ENCODE data around the gene FABP2. TPM values are rescaled to one million over a fixed set of nuclear protein-coding genes. Genes with fewer than 3 reads are reported as not detected.
"Not testable (repeated sequence)": the region's sequence is repeated elsewhere in the genome, so short reads cannot be mapped to it uniquely, and the experiment has no call there.

The FABP2 gene
- polyA plus RNA-seq, 1 experiment, result not detected

DNA sequence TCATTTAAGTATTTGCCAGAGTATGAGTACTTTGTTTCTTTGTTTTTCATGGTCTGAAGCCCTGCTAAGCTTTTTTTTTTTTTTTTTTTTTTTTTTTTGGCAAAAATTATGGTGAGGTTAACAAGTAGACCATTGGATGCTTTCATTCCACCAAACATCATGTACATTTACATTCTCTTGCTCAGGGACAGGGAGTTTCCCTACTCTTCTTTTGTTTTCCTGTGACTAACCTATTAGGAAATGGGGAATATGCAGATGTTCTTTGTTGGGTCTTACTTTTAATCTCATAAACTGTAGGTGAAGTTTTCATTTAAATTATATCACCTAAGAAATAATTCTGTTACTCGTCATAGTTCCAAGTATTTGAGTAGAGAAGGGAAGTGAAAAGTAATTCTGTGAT, 26.2 kb upstream of the FABP2 start:
- CTCF ChIA-PET; DNase-seq (ENCODE audit: low read depth, low spot score); H3K27ac ChIP-seq (ENCODE audit: low read depth, low read length); POLR2A ChIA-PET; H3K27me3 ChIP-seq (ENCODE audit: control insufficient read depth, insufficient read depth, low read length); H3K4me3 ChIP-seq (ENCODE audit: low read depth, low read length); H3K9me3 ChIP-seq (ENCODE audit: control insufficient read depth, insufficient read depth, low read length): not testable (repeated sequence)

DNA sequence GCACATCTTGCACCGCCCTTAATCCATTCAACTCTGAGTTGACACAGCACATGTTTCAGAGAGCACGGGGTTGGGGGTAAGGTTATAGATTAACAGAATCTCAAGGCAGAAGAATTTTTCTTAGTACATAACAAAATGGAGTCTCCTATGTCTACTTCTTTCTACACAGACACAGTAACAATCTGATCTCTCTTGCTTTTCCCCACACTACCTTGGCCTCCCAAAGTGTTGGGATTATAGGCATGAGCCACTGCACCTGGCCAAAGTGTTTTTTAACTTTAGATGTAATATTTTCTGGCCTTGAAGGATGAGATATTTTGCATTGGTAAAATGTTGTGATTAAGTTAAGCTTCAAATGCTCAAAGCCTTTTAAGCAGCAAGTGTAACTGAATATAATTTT, 21.4 kb upstream of the FABP2 start:
- H3K9me3 ChIP-seq (ENCODE audit: control insufficient read depth, insufficient read depth, low read length); POLR2A ChIA-PET; CTCF ChIA-PET; H3K27ac ChIP-seq (ENCODE audit: low read depth, low read length); H3K27me3 ChIP-seq (ENCODE audit: control insufficient read depth, insufficient read depth, low read length); DNase-seq (ENCODE audit: low read depth, low spot score); H3K4me3 ChIP-seq (ENCODE audit: low read depth, low read length): not testable (repeated sequence)

- H3K4me3 ChIP-seq (ENCODE audit: low read depth, low read length); POLR2A ChIA-PET; DNase-seq (ENCODE audit: low read depth, low spot score); CTCF ChIA-PET; H3K27me3 ChIP-seq (ENCODE audit: control insufficient read depth, insufficient read depth, low read length); H3K9me3 ChIP-seq (ENCODE audit: control insufficient read depth, insufficient read depth, low read length); H3K27ac ChIP-seq (ENCODE audit: low read depth, low read length): not testable (repeated sequence)
Measured at GRCh38 chr4:119339895-119340294, 18.0 kb upstream of the FABP2 start.

DNA sequence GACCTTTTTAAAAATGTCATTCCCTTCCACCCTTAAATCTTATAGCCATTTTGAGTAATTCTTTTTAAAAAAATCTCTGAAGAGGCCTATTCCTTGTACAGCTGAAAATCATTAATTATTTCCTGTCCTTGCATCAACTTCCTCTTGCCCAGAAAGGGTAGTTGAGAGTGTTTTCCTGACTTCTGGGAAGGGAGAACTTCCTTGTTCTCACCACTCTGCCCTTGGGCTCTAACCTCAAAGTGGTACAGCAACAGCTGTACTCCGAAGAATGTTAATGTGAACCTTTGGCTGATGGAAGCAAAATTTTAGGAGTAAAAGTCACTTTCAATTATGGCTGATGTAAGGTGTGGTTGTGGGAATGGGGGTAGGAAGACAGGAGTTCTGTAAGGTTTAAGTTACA, 15.1 kb upstream of the FABP2 start:
- ChIA-PET POLR2A (no interaction called here), CTCF (no interaction called here)
- TF ChIP-seq, protein P1, sequence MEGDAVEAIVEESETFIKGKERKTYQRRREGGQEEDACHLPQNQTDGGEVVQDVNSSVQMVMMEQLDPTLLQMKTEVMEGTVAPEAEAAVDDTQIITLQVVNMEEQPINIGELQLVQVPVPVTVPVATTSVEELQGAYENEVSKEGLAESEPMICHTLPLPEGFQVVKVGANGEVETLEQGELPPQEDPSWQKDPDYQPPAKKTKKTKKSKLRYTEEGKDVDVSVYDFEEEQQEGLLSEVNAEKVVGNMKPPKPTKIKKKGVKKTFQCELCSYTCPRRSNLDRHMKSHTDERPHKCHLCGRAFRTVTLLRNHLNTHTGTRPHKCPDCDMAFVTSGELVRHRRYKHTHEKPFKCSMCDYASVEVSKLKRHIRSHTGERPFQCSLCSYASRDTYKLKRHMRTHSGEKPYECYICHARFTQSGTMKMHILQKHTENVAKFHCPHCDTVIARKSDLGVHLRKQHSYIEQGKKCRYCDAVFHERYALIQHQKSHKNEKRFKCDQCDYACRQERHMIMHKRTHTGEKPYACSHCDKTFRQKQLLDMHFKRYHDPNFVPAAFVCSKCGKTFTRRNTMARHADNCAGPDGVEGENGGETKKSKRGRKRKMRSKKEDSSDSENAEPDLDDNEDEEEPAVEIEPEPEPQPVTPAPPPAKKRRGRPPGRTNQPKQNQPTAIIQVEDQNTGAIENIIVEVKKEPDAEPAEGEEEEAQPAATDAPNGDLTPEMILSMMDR (IDR thresholded peaks at IDR 0.05; ENCODE audit: low read depth, low read length), result no peak
- no peak for DNase-seq (ENCODE audit: low read depth, low spot score)
- no peak overlapping the region for H3K27ac ChIP-seq (ENCODE audit: low read depth, low read length)
- no peaks in the 10 kb centered on the region for H3K27me3 ChIP-seq (ENCODE audit: control insufficient read depth, insufficient read depth, low read length)
- no peaks in the 10 kb centered on the region for H3K9me3 ChIP-seq (ENCODE audit: control insufficient read depth, insufficient read depth, low read length)
- no peak overlapping the region for H3K4me3 ChIP-seq (ENCODE audit: low read depth, low read length)

DNA sequence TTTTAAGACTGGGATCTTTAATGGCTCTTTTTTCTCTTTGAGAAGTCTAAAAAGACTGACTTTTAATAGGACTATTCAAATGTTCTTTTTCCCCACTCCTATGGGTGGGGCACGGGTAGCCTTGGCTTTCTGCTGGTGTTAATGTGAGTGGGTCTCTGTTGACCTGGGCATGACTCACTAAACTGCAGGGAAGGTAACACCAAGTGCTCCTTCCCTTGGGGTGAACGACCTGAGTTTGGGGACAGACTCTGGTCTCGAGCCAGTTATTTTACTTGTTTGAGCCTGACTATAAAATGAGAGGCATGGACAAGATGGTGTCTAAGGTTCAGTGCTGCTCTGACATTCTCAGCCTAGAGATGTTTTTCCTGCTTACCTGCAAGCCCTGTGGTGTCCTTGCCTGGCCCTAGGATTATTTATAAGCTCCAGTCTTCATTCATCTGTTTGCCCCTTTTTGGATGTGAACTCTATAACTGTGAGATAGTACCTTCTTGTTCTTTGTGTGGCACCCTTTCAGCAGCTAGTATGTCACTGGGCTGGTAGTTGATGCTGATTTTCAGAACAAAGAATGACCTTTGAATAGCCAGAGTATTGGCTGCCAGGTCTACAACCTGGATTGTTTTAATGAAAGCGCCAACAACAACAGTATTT, 14.5 kb upstream of the FABP2 start:
- H3K27ac ChIP-seq (ENCODE audit: low read depth, low read length); H3K27me3 ChIP-seq (ENCODE audit: control insufficient read depth, insufficient read depth, low read length); H3K9me3 ChIP-seq (ENCODE audit: control insufficient read depth, insufficient read depth, low read length); CTCF ChIA-PET; H3K4me3 ChIP-seq (ENCODE audit: low read depth, low read length); DNase-seq (ENCODE audit: low read depth, low spot score); POLR2A ChIA-PET: not testable (repeated sequence)

DNA sequence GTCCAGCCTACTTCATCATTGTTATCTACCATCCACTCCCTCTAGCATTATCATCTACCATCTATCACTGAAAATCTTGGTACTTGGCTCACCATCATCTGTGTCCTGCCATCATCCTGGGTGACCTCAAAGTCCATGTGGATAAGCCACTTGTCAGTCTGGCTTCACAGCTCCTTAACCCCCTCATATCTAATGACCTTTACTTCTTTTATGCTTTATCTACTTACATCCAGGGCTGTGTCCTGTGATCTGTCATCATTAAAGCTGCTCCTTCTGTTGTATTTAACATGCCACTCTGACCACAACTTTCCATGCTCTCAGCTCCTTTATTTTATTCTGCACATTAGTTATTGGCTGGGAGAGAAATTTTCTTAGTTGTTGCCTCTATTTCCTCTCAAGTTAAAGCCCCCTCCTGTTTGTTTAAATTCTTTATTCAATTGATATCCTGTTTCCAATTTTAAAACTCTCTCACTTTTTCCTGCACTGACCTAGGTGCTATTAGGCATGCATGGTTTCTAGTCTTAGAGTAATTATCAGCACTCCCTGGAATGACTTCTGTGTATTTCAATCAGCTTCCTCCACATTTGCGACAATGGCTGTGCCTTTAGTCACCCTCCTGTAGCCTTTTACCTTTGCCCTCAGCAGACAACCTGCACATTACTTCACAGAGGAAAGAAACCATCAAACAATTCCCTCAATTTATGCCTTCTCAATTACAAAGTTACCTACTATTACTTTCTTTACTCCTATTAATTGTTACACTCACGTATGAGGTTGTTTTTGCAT, 8.1 kb upstream of the FABP2 start:
- no peak overlapping the region for H3K4me3 ChIP-seq (ENCODE audit: low read depth, low read length)
- POLR2A ChIA-PET, result no interaction called here
- CTCF ChIA-PET, result no interaction called here
- H3K27ac ChIP-seq (ENCODE audit: low read depth, low read length), result no peak overlapping the region
- H3K9me3 ChIP-seq (ENCODE audit: control insufficient read depth, insufficient read depth, low read length), result no peaks in the 10 kb centered on the region
- no peak for DNase-seq (ENCODE audit: low read depth, low spot score)
- H3K27me3 ChIP-seq (ENCODE audit: control insufficient read depth, insufficient read depth, low read length), result no peaks in the 10 kb centered on the region
- TF ChIP-seq, protein P1 (IDR thresholded peaks at IDR 0.05; ENCODE audit: low read depth, low read length), result no peak

GRCh38 chr4:119328695-119329094, 6.8 kb upstream of the FABP2 start:
- no peak overlapping the region for H3K27ac ChIP-seq (ENCODE audit: low read depth, low read length)
- no peak overlapping the region for H3K4me3 ChIP-seq (ENCODE audit: low read depth, low read length)
- TF ChIP-seq, protein P1 (IDR thresholded peaks at IDR 0.05; ENCODE audit: low read depth, low read length), result no peak
- ChIA-PET POLR2A (no interaction called here), CTCF (no interaction called here)
- H3K9me3 ChIP-seq (ENCODE audit: control insufficient read depth, insufficient read depth, low read length), result no peaks in the 10 kb centered on the region
- DNase-seq (ENCODE audit: low read depth, low spot score), result no peak
- H3K27me3 ChIP-seq (ENCODE audit: control insufficient read depth, insufficient read depth, low read length), result no peaks in the 10 kb centered on the region

Data from AG04450 (cell line).